Erythroblast (primary cell): Measurements from ENCODE around the gene NID1.

ENCODE experiments used
- GATA1 ChIP-seq: IDR thresholded peaks from 2 replicates; pipeline ENCODE4 v1.6.1; 2011; ENCODE audit warnings: low read depth, mild to moderate bottlenecking, control low read depth, low read length, moderate library complexity
- POLR2A ChIP-seq: IDR thresholded peaks from 2 replicates; pipeline ENCODE4 v1.6.1; 2011; ENCODE audit warnings: mild to moderate bottlenecking, low read length

GRCh38 chr1:236103059-236103458 is 38.2 kb upstream of the NID1 start:
- no peak for TF ChIP-seq POLR2A
- TF ChIP-seq GATA1, result no peak
